Neuronal stem cell (in vitro differentiated cells): Measurements from ENCODE around the gene SMCO3.

Experiments used
- DNase-seq: peaks from one replicate; pipeline ENCODE4 v3.0.0-alpha.2; 2013; ENCODE audit warnings: low spot score
- H2AFZ ChIP-seq: one replicate; pipeline ENCODE4 v1.6.1; 2013; ENCODE audit warnings: mild to moderate bottlenecking, low read length, inconsistent platforms
- H2AK5ac ChIP-seq: 2 replicates; pipeline ENCODE4 v1.6.1; 2013; ENCODE audit warnings: low read depth, mild to moderate bottlenecking, inconsistent platforms, low read length, moderate library complexity, mixed read lengths
- H2BK120ac ChIP-seq: 2 replicates; pipeline ENCODE4 v1.6.1; 2013; ENCODE audit warnings: low read depth, mild to moderate bottlenecking, inconsistent platforms, low read length, moderate library complexity, mixed read lengths
- H2BK12ac ChIP-seq: one replicate; pipeline ENCODE4 v1.6.1; 2013; ENCODE audit warnings: low read length, inconsistent platforms
- H2BK15ac ChIP-seq: 2 replicates; pipeline ENCODE4 v1.6.1; 2013; ENCODE audit warnings: mild to moderate bottlenecking, low read length, inconsistent platforms, mixed read lengths
- H2BK5ac ChIP-seq: one replicate; pipeline ENCODE4 v1.6.1; 2013; ENCODE audit warnings: inconsistent platforms, mild to moderate bottlenecking, low read length, moderate library complexity
- H3K14ac ChIP-seq: one replicate; pipeline ENCODE4 v1.6.1; 2013; ENCODE audit warnings: low read length, inconsistent platforms
- H3K18ac ChIP-seq: 2 replicates; pipeline ENCODE4 v1.6.1; 2013; ENCODE audit warnings: low read length, inconsistent platforms
- H3K23ac ChIP-seq: 2 replicates; pipeline ENCODE4 v1.6.1; 2013; ENCODE audit warnings: low read depth, mild to moderate bottlenecking, mixed read lengths, low read length, inconsistent platforms; ENCODE audit not compliant: poor library complexity
- H3K27ac ChIP-seq: replicated peaks from 3 replicates; pipeline ENCODE4 v1.5.1; 2013; ENCODE audit warnings: low read length, inconsistent platforms
- H3K27me3 ChIP-seq, 3 experiments: 2 replicates each; pipeline ENCODE4 v1.6.1; 2013; ENCODE audit warnings: low read length in 3 of 3, mild to moderate bottlenecking in 2 of 3, inconsistent platforms in 1 of 3, low read depth in 1 of 3, mixed read lengths in 1 of 3, moderate library complexity in 1 of 3; ENCODE audit not compliant: control insufficient read depth in 3 of 3, insufficient read depth in 3 of 3
- H3K36me3 ChIP-seq, 2 donors: replicated peaks in 1 of 2; 2 replicates each; pipeline ENCODE4 v1.6.1; 2013; ENCODE audit warnings: low read length in 2 of 2; ENCODE audit not compliant: control insufficient read depth in 2 of 2, insufficient read depth in 2 of 2
- H3K4ac ChIP-seq: 2 replicates; pipeline ENCODE4 v1.6.1; 2013; ENCODE audit warnings: inconsistent platforms, mild to moderate bottlenecking, low read length, moderate library complexity
- H3K4me1 ChIP-seq, 2 donors: 1 replicate in 1 of 2; 2 replicates in 1 of 2; pipeline ENCODE4 v1.6.1; 2013; ENCODE audit warnings: low read length in 2 of 2, low read depth in 1 of 2; ENCODE audit not compliant: control insufficient read depth in 2 of 2, insufficient read depth in 1 of 2
- H3K4me2 ChIP-seq: one replicate; pipeline ENCODE4 v1.6.1; 2013; ENCODE audit warnings: mild to moderate bottlenecking, low read length, inconsistent platforms; ENCODE audit not compliant: insufficient read depth, poor library complexity, severe bottlenecking
- H3K4me3 ChIP-seq, 2 donors: 2 replicates each; pipeline ENCODE4 v1.5.1; 2013; ENCODE audit warnings: low read length in 2 of 2, mild to moderate bottlenecking in 2 of 2, inconsistent platforms in 1 of 2, moderate library complexity in 1 of 2
- H3K79me1 ChIP-seq: one replicate; pipeline ENCODE4 v1.6.1; 2013; ENCODE audit warnings: low read depth, mild to moderate bottlenecking, inconsistent platforms, low read length, moderate library complexity
- H3K9ac ChIP-seq: one replicate; pipeline ENCODE4 v1.6.1; 2013; ENCODE audit warnings: mild to moderate bottlenecking, low read depth, low read length, inconsistent platforms; ENCODE audit not compliant: poor library complexity
- H3K9me3 ChIP-seq, 2 donors: replicated peaks in 1 of 2; 2 replicates each; pipeline versions ENCODE3 to v1.6.1; 2013; ENCODE audit warnings: low read length in 2 of 2, mild to moderate bottlenecking in 2 of 2, inconsistent platforms in 1 of 2, low read depth in 1 of 2, mixed read lengths in 1 of 2, moderate library complexity in 1 of 2; ENCODE audit not compliant: control insufficient read depth in 2 of 2, insufficient read depth in 1 of 2
- H4K8ac ChIP-seq: one replicate; pipeline ENCODE4 v1.6.1; 2013; ENCODE audit warnings: low read depth, mild to moderate bottlenecking, inconsistent platforms, low read length, moderate library complexity
- H4K91ac ChIP-seq: one replicate; pipeline ENCODE4 v1.6.1; 2013; ENCODE audit warnings: low read length, low read depth, mild to moderate bottlenecking, inconsistent platforms; ENCODE audit not compliant: poor library complexity
- WGBS, 2 donors: extraction: QIAGEN DNeasy Blood & Tissue Kit; methylation state at CpG; one replicate each; pipeline ENCODE4 v1.1.7; 2013; ENCODE audit warnings: missing lambda C conversion rate in 2 of 2, mixed read lengths in 1 of 2; ENCODE audit not compliant: insufficient read length in 2 of 2, insufficient replicate concordance in 1 of 2; ENCODE audit errors: extremely low coverage in 2 of 2; 5-methylcytosine and 5-hydroxymethylcytosine counted together

SMCO3 gene

DNA sequence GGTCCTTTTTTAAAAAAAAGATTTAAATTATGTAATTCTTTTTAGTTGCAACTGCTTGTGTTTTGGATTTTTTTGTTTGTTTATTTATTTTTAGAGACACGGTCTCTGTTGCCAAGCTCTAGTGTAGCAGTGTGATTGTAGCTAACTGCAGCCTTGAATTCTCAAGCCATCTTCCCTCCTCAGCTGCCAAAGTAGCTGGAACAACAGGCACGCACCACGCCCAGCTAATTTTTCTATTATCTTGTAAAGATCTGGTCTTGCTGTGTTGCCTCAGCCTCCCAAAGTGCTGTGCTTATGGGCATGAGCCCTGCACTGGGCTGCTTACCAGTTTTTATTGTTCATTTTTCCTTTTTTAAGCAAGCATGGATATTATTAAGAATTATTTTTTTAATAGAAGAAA, 40.0 kb upstream of the SMCO3 start:
- Histone ChIP-seq H3K9ac (no peak overlapping the region), H3K9me3 (no peaks in the 10 kb centered on the region), H3K27ac (no peak overlapping the region), H3K27me3 (no peaks in the 10 kb centered on the region), H3K23ac (no peak overlapping the region), H3K4me2 (no peak overlapping the region), H2AFZ (no peak overlapping the region), H4K91ac (no peak overlapping the region), H3K79me1 (no peaks in the 10 kb centered on the region), H3K4ac (no peak overlapping the region), H3K14ac (no peak overlapping the region), H3K4me1 (peaks cover 5 to 8% of the 10 kb centered on the region in 2 donors), H3K4me3 (no peak overlapping the region), H2AK5ac (no peak overlapping the region), H3K18ac (no peak overlapping the region), H2BK5ac (no peak overlapping the region), H2BK15ac (no peak overlapping the region), H2BK120ac (no peak overlapping the region), H4K8ac (no peak overlapping the region), H3K36me3 (no peaks in the 10 kb centered on the region), H2BK12ac (no peak overlapping the region)
- WGBS, 2 donors: no CpG with 5 or more reads among the region's 3 CpGs
- no peak for DNase-seq

DNA sequence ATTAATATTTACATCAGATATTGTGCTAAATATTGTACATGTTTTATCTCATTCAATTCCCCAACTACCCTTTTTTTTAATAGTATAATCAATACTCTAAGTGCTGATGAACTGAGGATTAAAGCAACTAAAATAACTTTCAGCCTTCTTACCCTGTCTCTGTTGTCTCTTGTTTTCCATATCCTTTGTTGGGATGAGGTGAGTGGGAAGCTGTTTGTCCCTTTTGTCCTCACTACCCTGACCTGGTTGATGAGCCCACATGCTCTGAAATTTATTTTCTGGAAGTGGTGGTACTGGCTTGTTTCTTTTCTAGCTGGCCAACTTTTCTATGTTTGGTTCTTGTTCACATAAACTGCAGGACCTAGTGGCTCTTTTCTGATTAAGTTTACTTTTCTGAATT, 38.9 kb upstream of the SMCO3 start:
- H3K23ac ChIP-seq: no peak overlapping the region
- no peak overlapping the region for H3K9ac ChIP-seq
- H2BK120ac ChIP-seq: no peak overlapping the region
- H3K27me3 ChIP-seq: no peaks in the 10 kb centered on the region
- H3K4me1 ChIP-seq: peaks cover 5 to 8% of the 10 kb centered on the region in 2 donors
- H3K4me2 ChIP-seq: no peak overlapping the region
- no peak overlapping the region for H2BK12ac ChIP-seq
- H4K91ac ChIP-seq: no peak overlapping the region
- no peaks in the 10 kb centered on the region for H3K9me3 ChIP-seq
- H3K27ac ChIP-seq: no peak overlapping the region
- H3K79me1 ChIP-seq: no peaks in the 10 kb centered on the region
- no peak overlapping the region for H2BK5ac ChIP-seq
- no peak overlapping the region for H2AFZ ChIP-seq
- no peak overlapping the region for H2AK5ac ChIP-seq
- no peak overlapping the region for H4K8ac ChIP-seq
- H3K4me3 ChIP-seq: no peak overlapping the region
- H3K14ac ChIP-seq: no peak overlapping the region
- no peak overlapping the region for H3K18ac ChIP-seq
- H2BK15ac ChIP-seq: no peak overlapping the region
- no peak for DNase-seq
- H3K36me3 ChIP-seq: no peaks in the 10 kb centered on the region
- H3K4ac ChIP-seq: no peak overlapping the region

DNA sequence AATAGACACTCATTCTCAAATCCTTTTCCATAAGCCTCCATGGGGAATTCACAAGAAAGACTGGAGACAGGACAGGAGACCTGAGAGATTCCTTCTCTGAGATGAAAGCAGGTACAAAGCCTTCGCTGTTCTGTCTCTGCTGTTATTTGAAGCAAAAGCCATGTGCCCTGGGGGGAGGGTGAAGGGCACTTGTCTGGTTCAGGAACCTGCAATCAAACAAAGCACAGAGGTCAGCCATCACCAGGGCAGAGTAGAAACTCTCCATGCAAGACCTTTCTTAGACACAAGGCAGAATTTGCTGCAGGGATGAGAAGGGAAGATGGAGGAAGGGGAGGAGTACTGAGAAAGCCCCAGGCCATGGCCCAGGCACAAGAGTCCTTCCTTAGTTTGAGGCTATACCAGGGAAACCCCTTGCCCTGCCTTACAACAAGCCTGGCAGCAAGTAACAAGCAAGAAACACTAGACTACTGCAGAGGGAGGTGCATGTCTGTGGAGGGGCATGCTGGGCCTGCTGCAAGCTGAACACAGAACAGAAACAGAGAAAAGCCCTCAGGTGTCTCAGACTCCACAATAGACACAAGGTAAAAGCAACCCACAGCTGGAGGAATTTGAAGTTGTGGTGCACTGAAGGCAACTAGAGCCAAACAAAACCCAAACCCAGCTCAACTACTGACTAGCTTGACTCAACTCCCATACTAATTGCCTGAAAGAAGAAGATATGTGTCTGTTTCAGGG, 37.1 kb upstream of the SMCO3 start:
- no peak overlapping the region for H2BK12ac ChIP-seq
- no peak overlapping the region for H4K91ac ChIP-seq
- no peak overlapping the region for H2BK120ac ChIP-seq
- no peaks in the 10 kb centered on the region for H3K27me3 ChIP-seq
- no peak overlapping the region for H3K18ac ChIP-seq
- no peak for DNase-seq
- no peak overlapping the region for H3K27ac ChIP-seq
- no peak overlapping the region for H3K14ac ChIP-seq
- H2BK15ac ChIP-seq: no peak overlapping the region
- no peaks in the 10 kb centered on the region for H3K36me3 ChIP-seq
- no peak overlapping the region for H2BK5ac ChIP-seq
- peak overlapping the region; percentile 60 for H2AFZ ChIP-seq
- no CpG with 5 or more reads among the region's 1 CpG for WGBS, 2 donors
- no peaks in the 10 kb centered on the region for H3K79me1 ChIP-seq
- H3K4me3 ChIP-seq: no peak overlapping the region
- H4K8ac ChIP-seq: no peak overlapping the region
- H3K9ac ChIP-seq: no peak overlapping the region
- no peaks in the 10 kb centered on the region for H3K9me3 ChIP-seq
- no peak overlapping the region for H3K4me2 ChIP-seq
- no peak overlapping the region for H3K4ac ChIP-seq
- H3K4me1 ChIP-seq: peaks cover 5 to 8% of the 10 kb centered on the region in 2 donors
- H2AK5ac ChIP-seq: no peak overlapping the region
- no peak overlapping the region for H3K23ac ChIP-seq

DNA sequence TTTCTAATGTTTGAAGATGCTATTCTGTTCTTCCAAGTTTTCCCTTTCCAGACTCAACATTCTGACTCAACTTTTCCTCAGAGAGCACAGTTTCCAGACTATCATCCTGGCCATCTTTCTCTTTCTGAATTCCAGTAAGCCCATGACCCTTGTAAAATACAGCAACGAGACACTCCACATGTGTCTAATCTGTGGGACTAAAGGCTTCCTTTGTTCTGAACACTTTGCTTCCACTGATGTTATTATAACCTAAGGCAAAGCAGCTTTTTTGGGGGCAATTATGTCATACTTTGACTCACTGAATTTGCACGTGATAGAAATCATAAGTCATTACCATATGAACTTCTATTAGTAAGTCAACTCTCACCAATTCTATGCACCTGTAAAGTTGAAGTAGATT, 35.7 kb upstream of the SMCO3 start:
- Histone ChIP-seq H3K4me3 (no peak overlapping the region), H2AFZ (no peak overlapping the region), H2BK15ac (no peak overlapping the region), H3K27ac (no peak overlapping the region), H3K27me3 (no peaks in the 10 kb centered on the region), H2BK120ac (no peak overlapping the region), H2BK5ac (no peak overlapping the region), H3K9me3 (no peaks in the 10 kb centered on the region), H3K14ac (no peak overlapping the region), H3K9ac (no peak overlapping the region), H4K91ac (no peak overlapping the region), H3K4me1 (peaks cover 5 to 6% of the 10 kb centered on the region in 2 donors), H3K79me1 (no peaks in the 10 kb centered on the region), H3K4me2 (no peak overlapping the region), H3K4ac (no peak overlapping the region), H3K18ac (no peak overlapping the region), H3K23ac (no peak overlapping the region), H2BK12ac (no peak overlapping the region), H3K36me3 (no peaks in the 10 kb centered on the region), H2AK5ac (no peak overlapping the region), H4K8ac (no peak overlapping the region)
- WGBS, 2 donors: no CpG with 5 or more reads among the region's 2 CpGs
- DNase-seq: no peak
